Measurements from ENCODE around the gene PSMG2. TPM values are rescaled to one million over a fixed set of nuclear protein-coding genes. Genes with fewer than 3 reads are reported as not detected.

Gene PSMG2
- total and polyA plus RNA-seq, 7 donors: 78.1 to 105 (median 90.7) TPM

DNA sequence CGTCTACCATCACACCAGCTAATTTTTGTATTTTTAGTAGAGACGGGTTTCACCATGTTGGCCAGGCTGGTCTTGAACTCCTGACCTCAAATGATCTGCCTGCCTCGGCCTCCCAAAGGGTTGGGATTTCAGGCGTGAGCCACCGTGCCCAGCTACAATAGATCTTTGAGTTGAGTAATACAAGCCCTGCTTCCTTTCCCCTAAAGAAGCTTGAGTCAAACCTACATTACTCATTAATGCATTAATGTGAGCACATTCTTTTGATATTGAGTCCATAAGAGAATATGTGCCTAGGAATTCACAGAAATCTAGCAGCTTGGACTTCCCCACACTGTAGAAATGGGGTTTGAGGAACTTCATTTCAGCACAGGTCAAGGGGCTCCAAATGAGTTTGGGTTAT is 39.6 kb downstream of the PSMG2 start:
- intact Hi-C loops (cut with DNase I): loop anchor here (5.0 kb wide), 1 partner anchor 195 kb away; no protein-coding TSS in a partner anchor
- DNase-seq: no peak
- no peak overlapping the region for H3K4me3 ChIP-seq
- 79 to 82% methylated on average over 5 of the region's 5 CpGs for WGBS, 2 donors
- no peak for TF ChIP-seq POLR2A (IDR thresholded peaks at IDR 0.05)
- TF ChIP-seq, protein P1, sequence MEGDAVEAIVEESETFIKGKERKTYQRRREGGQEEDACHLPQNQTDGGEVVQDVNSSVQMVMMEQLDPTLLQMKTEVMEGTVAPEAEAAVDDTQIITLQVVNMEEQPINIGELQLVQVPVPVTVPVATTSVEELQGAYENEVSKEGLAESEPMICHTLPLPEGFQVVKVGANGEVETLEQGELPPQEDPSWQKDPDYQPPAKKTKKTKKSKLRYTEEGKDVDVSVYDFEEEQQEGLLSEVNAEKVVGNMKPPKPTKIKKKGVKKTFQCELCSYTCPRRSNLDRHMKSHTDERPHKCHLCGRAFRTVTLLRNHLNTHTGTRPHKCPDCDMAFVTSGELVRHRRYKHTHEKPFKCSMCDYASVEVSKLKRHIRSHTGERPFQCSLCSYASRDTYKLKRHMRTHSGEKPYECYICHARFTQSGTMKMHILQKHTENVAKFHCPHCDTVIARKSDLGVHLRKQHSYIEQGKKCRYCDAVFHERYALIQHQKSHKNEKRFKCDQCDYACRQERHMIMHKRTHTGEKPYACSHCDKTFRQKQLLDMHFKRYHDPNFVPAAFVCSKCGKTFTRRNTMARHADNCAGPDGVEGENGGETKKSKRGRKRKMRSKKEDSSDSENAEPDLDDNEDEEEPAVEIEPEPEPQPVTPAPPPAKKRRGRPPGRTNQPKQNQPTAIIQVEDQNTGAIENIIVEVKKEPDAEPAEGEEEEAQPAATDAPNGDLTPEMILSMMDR (IDR thresholded peaks at IDR 0.05): no peak
- TF ChIP-seq POLR2AphosphoS5 (IDR thresholded peaks at IDR 0.05): no peak
- TF ChIP-seq EP300 (IDR thresholded peaks at IDR 0.05): no peak
- no peak overlapping the region for H3K27ac ChIP-seq
- H3K36me3 ChIP-seq: no peaks in the 10 kb centered on the region
- H3K27me3 ChIP-seq: no peaks in the 10 kb centered on the region
- H3K4me1 ChIP-seq: no peaks in the 10 kb centered on the region
- no peaks in the 10 kb centered on the region for H3K9me3 ChIP-seq

DNA sequence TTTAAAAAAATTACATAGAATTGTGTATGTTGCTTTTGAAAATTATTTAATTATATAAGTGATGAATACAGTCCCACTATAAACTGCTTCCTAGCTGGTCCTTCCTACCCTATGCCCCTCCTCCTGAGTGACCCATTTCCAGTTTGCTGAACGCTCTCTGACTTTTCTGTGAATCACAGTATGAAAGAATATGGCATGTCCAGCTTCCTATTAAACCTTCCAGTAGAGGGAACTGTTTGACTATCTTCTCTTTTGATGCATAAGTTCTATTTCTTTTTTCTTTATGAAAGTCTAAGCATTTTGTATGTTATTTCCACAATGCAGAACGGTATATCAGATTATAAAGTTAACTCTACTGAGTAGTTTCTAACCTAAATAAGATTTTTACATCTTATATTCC is 41.3 kb downstream of the PSMG2 start:
- intact Hi-C loops (cut with DNase I): loop anchor here (5.0 kb wide), 1 partner anchor 193 kb away; no protein-coding TSS in a partner anchor
- Histone ChIP-seq H3K27me3 (no peaks in the 10 kb centered on the region), H3K4me3 (no peak overlapping the region), H3K36me3 (no peaks in the 10 kb centered on the region), H3K4me1 (no peaks in the 10 kb centered on the region), H3K27ac (no peak overlapping the region), H3K9me3 (no peaks in the 10 kb centered on the region)
- DNase-seq: no peak
- 0 to 3% methylated on average over 2 of the region's 2 CpGs for WGBS, 2 donors
- TF ChIP-seq, protein P1 (IDR thresholded peaks at IDR 0.05): peak; percentile 16 to 41 (median 36)
- no peak for TF ChIP-seq POLR2A (IDR thresholded peaks at IDR 0.05)

DNA sequence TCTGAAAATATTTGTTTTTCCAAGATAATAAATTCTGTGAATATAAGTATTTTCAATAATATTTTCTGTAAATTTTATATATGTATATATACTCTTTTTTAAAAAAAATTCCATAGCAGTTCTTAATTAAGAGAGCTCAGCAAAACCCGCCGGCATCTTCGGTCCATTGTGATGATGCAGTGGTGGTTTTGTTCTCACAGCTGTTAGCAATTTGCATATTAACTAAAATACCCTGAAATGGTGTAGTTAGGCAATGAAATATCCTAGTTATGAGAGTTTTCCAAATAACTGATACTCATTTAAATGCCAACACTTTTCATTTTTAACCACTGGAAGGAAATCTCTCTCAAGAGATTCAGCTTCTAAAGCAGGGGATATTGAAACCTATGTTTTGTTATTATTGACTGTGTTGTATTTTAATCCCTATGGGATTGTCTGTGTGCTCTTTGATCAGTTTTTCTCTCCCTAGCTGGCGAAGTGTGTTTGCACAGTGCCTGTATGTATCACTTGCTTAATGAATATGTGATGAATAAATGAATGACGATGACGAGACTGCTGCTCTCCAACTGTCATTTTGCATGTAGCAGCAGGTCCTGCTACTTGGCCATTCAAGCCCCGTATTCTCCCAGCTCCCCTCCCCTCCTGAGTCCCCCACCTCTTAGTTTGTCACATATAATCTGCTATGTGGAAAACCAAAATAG is 42.4 kb downstream of the PSMG2 start:
- no peak overlapping the region for H3K27ac ChIP-seq
- no peaks in the 10 kb centered on the region for H3K9me3 ChIP-seq
- H3K36me3 ChIP-seq: no peaks in the 10 kb centered on the region
- intact Hi-C loops (cut with DNase I): no loop called here
- TF ChIP-seq, protein P1 (IDR thresholded peaks at IDR 0.05): no peak
- TF ChIP-seq POLR2A (IDR thresholded peaks at IDR 0.05) (no peak), POLR2AphosphoS5 (IDR thresholded peaks at IDR 0.05) (no peak), EP300 (IDR thresholded peaks at IDR 0.05) (no peak)
- no peaks in the 10 kb centered on the region for H3K27me3 ChIP-seq
- no peak overlapping the region for H3K4me3 ChIP-seq
- WGBS, 2 donors: 85% methylated on average over 7 of the region's 7 CpGs
- H3K4me1 ChIP-seq: no peaks in the 10 kb centered on the region
- DNase-seq: no peak

DNA sequence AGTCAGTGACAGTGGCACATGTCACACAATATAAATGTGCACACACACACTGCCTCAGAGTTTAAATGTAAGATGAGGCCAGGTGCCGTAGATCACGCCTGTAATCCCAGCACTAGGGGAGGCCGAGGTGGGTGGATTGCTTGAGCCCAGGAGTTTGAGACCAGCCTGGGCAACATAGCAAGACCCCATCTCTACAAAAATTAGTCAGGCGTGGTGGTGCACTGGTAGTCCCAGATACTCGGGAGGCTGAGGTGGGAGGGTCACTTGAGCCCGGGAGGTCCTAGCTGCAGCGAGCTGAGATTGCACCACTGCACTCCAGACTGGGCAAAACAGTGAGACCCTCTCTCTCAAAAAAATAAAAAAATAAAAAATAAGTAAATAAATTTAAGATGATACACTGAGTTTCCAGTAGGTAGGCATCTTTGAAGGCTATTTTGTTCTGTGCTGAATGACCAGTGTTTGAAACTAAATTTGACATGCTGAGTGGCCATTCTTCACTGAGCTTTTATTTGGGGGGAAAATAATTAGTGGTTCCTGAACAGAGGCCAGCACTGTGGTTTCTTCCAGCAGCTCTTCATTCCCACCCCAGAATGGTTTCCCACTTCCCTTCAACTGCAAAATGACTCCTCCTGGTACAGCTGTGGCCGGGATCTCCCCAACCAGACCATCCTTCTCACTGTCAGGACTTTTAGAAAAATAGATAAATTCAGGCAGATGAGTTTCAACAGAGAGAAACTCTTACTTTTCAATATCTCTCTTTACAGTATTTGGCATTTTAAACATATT is 44.9 kb downstream of the PSMG2 start:
- Histone ChIP-seq H3K27ac (no peak overlapping the region), H3K4me3 (no peak overlapping the region), H3K27me3 (no peaks in the 10 kb centered on the region), H3K9me3 (no peaks in the 10 kb centered on the region), H3K4me1 (no peaks in the 10 kb centered on the region), H3K36me3 (no peaks in the 10 kb centered on the region)
- intact Hi-C loops (cut with DNase I): no loop called here
- TF ChIP-seq, protein P1 (IDR thresholded peaks at IDR 0.05): no peak
- TF ChIP-seq POLR2A (IDR thresholded peaks at IDR 0.05): no peak
- TF ChIP-seq POLR2AphosphoS5 (IDR thresholded peaks at IDR 0.05): no peak
- no peak for TF ChIP-seq EP300 (IDR thresholded peaks at IDR 0.05)
- 91 to 92% methylated on average over 8 of the region's 8 CpGs for WGBS, 2 donors
- DNase-seq: no peak
